OCI-M1 (cell line): ENCODE results near the gene GPS2.
"Not testable (repeated sequence)": the region's sequence is repeated elsewhere in the genome, so short reads cannot be mapped to it uniquely, and the experiment has no call there.

Source experiments
- DNase-seq: peaks from one replicate; lab custom pipeline; 2025; lab: John Stamatoyannopoulos, UW

Gene GPS2

GRCh38 chr17:7336240-7337175 is 21.3 kb upstream of the GPS2 start, which contains the start of gene ACAP1:
TSS of gene ACAP1 (plus strand) at chr17:7336529. CDS start at chr17:7336735, 206 bp downstream.
- DNase-seq: peak; percentile 34

GRCh38 chr17:7335765-7336164 is 20.6 kb upstream of the GPS2 start:
- not testable (repeated sequence) for DNase-seq

- DNase-seq: no peak
Observed at GRCh38 chr17:7334938-7335538, 19.9 kb upstream of the GPS2 start.

GRCh38 chr17:7332600-7333069 is 17.5 kb upstream of the GPS2 start:
- DNase-seq: peak; percentile 93

GRCh38 chr17:7332111-7332510 is 17.0 kb upstream of the GPS2 start:
- peak; percentile 53 for DNase-seq

- no peak for DNase-seq
Observed at GRCh38 chr17:7330638-7331015, 15.5 kb upstream of the GPS2 start.

- peak; percentile 95 for DNase-seq
Observed at GRCh38 chr17:7329997-7330637, 15.0 kb upstream of the GPS2 start.

GRCh38 chr17:7329374-7329996 is 14.3 kb upstream of the GPS2 start:
- DNase-seq: peak; percentile 99

GRCh38 chr17:7328840-7329373 is 13.7 kb upstream of the GPS2 start, which contains the start of gene NEURL4:
TSS of gene NEURL4 (minus strand) at chr17:7329335. CDS start at chr17:7329312, 23 bp downstream.
- peak; percentile 74 for DNase-seq

- no peak for DNase-seq
Observed at GRCh38 chr17:7328009-7328408, 12.8 kb upstream of the GPS2 start.

- no peak for DNase-seq
Observed at GRCh38 chr17:7327501-7327900, 12.3 kb upstream of the GPS2 start.

GRCh38 chr17:7327056-7327455 is 11.9 kb upstream of the GPS2 start:
- no peak for DNase-seq

GRCh38 chr17:7326186-7326585 is 11.0 kb upstream of the GPS2 start:
- no peak for DNase-seq

GRCh38 chr17:7325031-7325528 is 9.9 kb upstream of the GPS2 start:
- DNase-seq: no peak

GRCh38 chr17:7324438-7324779 is 9.2 kb upstream of the GPS2 start:
- DNase-seq: no peak

- peak; percentile 37 for DNase-seq
Observed at GRCh38 chr17:7323731-7324437, 8.7 kb upstream of the GPS2 start.

- DNase-seq: no peak
Observed at GRCh38 chr17:7322520-7323194, 7.5 kb upstream of the GPS2 start.

- DNase-seq: no peak
Observed at GRCh38 chr17:7321466-7321865, 6.3 kb upstream of the GPS2 start.

GRCh38 chr17:7318121-7318860 is 3.1 kb upstream of the GPS2 start:
- no peak for DNase-seq
